ENCODE data around the gene TRPV3.
"Not testable (repeated sequence)": the region's sequence is repeated elsewhere in the genome, so short reads cannot be mapped to it uniquely, and the experiment has no call there.

The TRPV3 gene

DNA sequence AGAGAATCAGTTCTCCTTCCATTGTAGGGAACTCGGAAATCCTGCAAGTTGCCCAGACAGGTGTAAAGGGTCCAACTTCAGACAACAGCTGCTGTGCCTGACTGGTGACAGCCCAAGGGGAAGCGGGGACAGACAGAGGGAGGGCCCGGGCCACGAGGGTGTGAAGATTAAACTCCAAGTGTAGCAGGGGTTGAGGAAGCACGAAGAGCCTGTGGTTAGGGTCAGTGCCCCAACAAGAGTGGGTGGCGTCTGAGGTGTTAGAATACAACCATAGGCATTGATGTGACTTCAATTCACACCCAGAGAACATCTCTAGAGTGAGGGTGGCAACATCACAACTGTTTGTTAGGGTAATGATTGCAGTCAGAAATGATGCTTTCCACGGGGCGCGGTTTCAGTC lies 42.7 kb downstream of the TRPV3 start:
- DNase-seq: no peak

DNA sequence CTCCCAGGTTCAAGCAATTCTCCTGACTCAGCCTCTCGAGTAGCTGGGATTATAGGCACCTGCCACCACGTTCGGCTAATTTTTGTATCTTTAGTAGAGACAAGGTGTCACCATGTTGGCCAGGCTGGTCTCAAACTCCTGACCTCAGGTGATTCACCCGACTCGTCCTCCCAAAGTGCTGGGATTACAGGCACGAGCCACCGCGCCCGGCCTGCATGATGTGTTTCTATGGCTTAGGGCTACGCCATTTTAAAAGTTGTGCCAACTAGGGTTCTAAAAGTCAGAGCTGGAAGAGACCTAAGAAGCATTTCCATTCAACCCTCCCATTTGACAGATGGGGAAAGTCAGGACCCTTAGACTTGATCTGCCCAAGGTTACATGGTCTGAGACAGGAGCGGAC lies 43.4 kb downstream of the TRPV3 start:
- not testable (repeated sequence) for DNase-seq

DNA sequence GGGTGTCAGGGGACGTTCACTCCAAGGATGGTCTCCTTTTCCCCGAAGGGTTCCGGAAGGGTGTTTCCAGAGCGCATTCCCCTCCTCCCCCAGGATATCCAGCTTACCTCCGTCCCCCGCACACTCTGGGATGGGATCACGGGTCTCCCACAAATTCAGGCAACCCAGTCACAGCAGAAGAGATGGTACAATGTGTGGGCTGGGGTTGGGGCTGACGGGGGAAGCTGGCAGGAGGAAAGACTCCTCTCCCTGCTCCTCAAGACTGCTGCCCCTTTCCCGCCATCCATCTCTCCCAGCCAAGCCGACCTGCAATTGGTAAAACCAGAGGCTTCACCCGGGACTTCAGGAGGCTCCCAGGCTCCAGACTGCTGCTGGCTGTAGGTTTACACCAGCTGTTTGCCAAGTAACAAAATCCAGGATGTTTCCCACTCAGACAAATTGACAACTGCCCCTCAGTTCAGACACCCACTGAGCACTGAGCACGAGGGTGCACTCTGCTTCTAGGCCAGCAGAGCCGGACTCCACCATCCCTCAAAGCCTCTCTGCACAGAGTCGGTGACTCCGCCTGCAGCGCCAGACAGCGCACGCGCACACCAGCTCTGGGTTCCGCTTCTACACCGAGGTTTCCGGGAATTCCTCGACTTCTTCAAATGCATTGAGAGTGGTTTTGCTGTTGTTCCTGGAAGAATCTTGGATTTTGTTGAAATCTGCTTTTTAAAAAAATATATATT lies 44.1 kb downstream of the TRPV3 start:
- DNase-seq: no peak

DNA sequence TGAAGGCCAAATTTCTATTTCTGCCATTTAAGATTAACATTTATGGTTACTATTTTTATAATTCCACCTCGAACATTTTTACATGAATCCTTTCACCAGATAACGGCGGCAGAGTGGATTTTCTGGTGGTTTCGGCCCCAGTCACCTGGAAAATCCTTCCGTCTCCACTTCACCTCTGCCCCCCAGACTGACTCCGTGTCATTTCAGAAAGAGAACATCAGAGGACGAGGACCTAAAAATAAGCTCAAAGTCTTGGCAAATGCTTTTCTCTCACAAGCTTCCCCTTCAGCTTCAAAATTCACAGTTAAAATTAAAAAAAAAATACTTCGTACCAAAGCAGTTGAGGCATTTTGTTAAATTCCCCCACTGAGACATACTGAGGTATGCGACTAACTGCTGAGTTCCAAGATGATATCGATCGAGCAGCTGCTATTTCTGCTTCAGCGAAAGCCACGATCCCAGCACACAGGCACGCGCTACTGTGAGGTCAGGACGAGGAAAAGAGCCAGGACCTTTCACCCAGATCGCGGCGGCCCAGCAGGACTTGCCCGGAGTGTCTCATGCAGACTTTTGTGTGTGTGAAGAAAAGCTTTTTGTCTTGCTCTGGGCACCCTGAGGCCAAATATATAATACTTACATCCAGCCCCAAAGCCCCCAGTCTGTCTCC lies 45.0 kb downstream of the TRPV3 start:
- DNase-seq: peak; percentile 57

DNA sequence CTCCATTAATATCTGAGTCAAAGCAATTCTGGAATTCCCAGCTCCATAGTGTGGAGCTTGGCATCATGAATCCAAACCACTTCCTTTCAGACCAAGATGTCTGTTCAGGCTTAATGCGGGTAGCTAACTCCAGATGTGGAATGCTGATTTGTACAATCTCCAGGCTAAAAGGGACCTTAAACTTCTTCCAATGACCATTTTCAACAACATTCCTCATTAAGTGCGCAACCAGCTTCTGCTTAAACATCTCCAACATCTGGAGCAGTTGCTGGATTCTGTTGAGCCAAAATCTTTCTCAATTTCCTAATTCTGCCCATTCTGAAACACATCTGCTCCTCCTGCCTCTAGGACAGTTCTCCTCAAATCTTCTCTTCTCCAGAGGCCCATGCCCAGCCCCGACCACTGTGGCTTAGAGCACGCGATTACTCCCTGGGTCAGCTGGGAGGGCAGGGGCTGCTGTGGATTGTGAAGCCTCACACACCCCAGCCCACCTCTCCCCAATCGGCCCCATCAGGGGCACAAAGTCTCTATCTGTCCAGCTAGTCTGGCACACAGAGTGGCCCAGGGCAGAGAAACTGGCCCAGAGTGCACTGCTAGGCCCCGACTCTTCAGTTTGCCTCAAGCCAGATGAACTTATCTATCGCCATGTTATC lies 45.6 kb downstream of the TRPV3 start:
- peak; percentile 12 for DNase-seq

DNA sequence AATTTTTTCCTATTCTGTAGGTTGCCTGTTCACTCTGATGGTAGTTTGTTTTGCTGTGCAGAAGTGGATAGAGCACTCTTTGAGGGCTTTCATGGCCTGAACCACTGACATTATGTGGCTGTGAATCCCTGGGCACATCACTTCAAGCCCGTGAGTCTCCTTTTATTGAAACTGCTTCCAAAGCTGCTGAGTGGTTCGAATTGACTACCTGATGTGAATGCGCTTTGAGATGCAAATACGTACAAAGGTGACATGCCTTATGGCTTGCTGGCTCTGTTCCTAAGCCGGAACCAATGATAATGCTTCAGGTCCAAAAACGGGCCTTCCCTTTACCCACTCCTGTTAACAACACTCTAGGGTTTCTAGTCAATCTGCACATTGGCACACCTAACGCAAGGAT lies 47.5 kb downstream of the TRPV3 start:
- DNase-seq: no peak

DNA sequence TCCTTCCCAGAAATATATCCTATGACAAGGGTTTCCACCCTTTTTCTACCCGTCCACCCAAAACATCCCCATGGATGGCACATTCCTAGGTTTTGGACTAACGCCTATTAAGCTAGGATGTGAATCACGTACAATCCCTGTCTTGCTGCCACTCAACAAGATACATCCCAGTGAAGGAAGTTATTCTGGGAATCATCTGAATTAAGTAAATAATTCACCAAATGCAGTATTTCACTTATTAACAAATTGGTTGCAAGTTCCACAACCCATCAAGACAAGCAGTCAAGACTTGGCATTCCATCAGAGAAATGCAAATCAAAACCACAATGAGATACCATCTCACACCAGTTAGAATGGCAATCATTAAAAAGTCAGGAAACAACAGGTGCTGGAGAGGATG lies 49.7 kb downstream of the TRPV3 start:
- no peak for DNase-seq

DNA sequence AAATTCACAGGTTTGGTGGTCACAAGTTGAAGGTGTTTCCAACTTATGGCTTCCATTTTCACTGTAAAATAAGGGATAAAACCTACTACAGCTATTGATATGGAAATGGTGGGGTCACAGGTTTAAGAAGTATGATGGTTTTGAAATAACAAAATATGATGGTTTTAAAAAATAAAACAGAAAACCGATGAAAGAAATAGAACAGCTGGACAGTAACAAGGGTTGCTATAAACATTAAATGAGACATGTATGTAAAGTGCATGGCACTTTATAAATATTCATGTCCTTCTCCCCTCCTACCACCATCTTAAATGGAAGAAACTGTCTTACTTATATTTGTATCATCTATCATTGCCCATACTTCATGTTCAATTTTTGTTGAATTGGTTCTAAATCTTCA lies 50.5 kb downstream of the TRPV3 start:
- DNase-seq: no peak

DNA sequence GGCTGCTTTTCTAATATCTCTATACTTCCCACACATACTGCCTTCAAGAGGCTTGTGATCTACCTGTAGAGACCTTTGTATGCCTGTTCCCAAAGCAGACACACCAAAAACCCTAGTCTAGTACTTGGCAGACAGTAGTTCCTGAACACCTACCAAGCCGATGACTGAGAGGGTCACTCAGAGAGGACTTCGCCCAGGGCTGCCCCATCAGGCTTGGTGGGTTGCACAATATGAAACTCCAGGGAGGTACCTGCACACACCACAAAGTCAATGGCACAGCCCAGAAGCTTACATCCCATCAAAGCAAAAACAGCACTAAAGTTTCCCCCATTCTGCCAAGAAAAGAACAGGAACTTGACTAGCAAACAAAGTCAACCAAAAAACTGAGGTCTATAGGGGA lies 51.6 kb downstream of the TRPV3 start:
- no peak for DNase-seq

DNA sequence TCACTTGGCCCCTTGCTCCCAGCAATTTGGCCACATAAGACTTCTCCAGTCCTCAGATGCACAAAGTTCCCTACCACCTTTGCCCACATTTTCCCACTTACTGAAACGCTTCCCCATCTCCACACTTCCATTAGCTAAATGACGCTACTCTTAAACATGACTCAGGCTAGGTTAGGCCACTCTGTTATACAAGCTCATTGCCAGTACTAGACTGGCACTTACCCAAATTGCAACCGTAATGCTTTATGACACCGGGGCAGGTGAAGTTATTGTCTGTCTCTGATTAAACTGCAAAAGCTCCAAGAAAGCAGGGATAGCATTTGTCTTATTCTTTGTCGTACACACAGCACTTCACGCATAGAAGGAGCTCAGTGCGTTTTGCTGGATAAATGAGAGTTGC lies 52.6 kb downstream of the TRPV3 start:
- no peak for DNase-seq

DNA sequence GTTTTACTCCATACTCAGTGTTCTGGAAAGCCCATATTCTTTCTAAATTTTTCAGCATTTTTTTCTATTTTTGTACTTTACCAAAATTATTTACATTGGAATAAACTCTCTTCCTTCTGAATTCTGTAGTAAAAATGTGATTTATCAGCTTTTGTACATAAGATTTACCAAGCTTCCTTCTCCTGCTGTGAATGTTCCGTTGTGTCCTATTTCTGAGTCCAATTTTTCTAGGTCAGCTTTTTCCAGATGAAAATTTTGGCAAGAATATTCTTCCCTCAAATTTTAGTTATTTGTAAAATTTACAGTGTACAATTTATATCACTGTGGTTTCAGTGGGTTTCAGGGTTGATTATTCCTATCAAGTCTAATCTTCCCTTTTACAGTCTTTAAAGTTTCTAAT lies 54.3 kb downstream of the TRPV3 start:
- no peak for DNase-seq

DNA sequence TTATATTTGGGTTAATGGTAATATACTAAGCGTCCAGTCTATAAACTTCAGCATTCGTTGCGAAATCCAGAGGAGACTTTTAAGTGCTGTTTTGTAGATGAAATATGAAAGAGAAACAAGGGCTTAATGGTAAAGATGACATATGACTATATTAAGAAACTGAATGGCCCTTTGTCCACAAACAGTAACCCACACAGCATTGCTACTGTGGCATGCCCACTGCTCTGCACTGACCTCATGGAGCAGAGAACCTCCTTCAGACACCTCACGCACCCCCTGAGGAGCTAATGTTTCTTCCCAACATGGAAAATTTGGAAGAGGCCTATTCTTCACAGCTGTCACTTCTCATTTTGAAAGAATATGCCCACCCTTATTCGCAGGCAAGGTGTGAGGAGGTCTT lies 55.1 kb downstream of the TRPV3 start:
- DNase-seq: no peak

DNA sequence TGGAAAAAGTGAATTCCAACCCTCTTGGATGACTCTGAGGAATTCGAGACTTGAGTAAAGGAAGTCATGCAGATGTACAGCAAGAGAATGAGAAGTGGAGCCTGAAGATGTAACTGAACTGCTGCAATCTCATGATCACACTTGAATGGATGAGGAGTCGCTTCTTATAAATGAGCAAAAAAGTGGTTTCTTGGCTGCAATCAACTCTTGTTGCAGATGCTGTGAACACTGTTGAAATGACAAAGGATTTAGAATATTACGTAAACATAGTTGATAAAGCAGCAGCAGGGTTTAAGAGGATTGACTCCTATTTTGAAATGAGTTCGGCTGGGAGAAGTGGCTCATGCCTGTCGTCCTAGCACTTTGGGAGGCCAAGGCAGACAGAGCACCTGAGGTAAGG lies 56.3 kb downstream of the TRPV3 start:
- no peak for DNase-seq

DNA sequence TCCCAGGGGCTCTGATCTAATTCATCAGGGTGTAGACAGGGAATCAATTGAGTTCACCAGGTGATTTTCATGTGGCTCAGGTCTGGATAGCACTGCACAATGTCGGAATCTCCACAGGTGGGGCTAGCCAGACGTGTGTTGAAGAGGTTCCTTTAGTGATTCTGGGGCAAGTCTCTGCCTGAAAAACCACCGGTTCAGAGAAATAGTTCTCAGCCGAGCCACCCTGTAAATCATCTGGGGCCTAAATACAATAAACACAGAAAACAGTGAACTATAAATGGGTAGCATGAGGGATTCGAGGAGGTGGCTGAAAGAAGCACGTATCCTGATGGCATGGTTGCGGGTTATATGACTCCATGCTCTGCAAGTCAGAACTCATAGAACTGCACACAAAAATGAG lies 60.5 kb downstream of the TRPV3 start:
- DNase-seq: no peak

DNA sequence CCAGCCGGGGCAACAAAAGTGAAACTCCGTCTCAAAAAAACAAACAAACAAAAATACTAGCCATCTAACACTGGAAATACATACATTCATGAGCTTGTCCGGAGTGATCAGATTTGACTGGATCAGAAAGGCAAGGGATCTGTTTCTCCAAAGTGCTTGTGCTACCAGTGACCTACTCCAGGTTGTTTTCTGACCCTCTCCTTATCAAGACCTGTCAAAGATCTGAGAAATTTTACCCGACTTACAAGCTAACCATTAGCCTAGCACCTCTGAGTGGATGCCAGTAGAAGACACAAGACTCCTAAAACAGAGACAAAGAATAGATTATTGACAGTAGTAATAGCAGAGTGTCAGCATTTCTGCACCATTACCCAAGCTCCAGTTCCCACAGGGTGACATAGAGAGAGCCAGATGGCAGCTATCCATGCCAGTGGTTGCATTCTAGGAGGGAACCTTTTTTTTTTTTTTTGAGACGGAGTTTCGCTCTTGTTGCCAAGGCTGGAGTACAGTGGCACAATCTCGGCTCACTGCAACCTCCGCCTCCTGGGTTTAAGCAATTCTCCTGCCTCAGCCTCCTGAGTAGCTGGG lies 72.0 kb downstream of the TRPV3 start:
- DNase-seq: no peak

DNA sequence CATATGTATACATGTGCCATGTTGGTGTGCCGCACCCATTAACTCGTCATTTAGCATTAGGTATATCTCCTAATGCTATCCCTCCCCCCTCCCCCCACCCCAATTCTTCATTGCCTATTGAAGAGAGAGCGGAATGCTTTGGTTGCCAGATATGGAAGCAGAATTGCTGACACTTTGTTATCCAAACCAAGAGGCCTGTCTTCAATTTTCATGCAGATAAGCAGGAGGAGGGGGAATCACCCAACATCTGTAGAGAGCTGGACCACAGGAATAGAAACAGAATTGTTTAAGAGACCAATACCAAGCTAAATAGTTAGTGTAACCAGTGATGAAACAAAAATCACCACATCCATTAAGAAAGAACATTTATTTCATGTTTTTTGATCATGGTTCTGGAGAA lies 74.8 kb downstream of the TRPV3 start:
- no peak for DNase-seq

DNA sequence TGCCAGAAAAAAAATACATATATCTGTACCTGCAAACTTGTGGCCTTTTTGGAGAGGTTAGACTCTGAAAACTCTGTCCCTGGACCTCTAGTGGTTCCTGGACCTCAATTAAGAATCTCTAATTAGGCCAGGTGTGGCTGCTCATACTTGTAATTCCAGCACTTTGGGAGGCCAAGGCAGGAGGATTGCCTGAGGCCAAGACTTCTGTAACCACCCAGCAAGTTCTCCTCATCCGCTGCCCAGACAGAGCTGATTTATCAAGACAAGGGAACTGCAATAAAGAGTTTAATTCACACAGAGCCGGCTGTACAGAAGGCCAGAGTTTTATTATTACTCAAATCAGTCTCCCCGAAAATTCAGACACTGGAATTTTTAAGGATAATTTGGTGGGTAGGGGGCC lies 77.6 kb downstream of the TRPV3 start:
- no peak for DNase-seq

DNA sequence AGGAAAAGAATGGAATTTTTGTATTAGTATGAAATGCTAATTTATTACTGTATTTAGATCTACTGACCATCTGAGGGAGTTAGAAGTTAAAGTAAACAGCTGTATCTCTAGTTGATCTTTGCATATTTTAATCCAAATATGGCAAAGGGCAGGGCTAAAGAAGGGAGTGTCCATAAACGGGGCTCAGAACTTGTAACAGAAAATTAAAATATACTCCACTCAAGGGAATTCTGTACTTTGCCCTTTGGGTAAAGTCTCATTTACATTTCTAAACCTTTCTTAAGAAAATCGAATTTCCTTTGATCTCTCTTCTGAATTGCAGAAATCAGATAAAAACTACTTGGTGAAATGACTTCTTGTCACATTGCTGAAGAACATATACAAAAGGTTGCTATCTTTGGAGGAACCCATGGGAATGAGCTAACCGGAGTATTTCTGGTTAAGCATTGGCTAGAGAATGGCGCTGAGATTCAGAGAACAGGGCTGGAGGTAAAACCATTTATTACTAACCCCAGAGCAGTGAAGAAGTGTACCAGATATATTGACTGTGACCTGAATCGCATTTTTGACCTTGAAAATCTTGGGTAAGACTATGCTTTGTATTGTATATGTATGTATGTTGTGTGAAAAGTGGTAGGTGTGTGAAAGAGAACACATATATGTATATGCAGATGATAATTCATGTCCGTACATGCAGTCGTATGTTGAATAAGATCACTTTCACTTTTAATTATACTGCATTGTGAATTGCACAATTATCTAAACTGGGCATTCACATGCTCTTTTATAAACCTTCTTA lies 81.6 kb downstream of the TRPV3 start, which contains the start of gene ASPA:
ASPA (plus strand) TSS at position 186 of the 799 bp plus-strand sequence; CDS start at position 349, 163 bp downstream.
- DNase-seq: no peak

DNA sequence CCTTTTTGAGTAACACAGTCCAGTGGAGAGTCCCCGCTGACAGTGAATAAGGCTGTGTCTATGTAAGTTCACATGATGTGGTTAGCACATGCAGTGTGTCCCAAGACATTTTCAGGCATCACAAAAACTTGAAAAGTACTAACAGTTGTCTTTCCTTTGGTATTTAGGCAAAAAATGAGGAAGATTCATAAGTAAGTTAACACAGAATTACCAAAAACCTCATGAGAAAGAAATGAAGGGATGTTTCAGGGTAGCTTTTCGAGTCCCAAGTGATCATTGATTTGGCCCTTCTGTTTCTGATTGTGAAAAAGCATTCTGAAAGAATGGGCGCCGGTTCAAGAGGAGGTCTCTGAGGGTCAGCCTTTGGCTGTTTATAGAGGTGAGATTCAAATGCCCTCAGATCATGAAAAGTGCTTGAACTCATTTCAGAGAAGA lies 82.3 kb downstream of the TRPV3 start:
- no peak for DNase-seq

DNA sequence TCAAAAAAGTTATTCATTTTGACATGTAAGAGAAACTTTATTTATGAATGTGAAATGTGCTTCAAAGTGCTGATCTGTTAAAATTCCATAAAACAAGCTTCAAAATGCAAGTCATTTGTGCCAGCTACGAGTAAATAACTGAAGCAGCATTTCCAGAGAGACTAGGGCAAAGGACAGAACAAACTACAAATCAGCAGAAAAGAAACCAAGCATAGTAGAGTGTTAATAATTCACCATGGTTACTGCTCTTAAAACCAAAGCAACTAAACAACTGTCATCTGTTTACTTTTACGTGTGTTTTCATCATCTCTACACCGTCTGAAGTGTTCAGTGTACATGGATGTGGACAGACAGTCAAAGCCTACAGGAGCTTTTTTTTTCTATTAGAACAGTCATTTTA lies 83.4 kb downstream of the TRPV3 start:
- no peak for DNase-seq

DNA sequence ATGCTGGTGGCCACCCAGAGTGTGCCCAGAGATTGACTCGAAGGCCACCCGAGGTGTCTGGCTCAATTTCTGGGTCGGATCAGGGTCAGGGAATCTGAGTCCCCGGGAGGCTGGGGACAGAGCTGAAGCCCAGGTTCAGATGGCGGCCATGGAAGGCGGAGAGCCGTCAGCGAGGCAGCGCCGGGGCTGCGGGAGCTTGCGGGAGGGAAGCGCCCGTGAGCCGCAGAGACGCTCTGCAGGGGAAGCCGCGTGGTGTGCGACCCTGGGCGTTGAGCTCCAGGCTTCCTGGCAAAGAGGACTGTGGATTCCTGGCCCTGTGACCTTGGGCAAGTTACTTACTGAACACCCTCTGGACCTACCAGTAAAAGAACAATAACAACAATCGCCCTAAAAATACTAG lies 85.5 kb downstream of the TRPV3 start:
- DNase-seq: no peak

DNA sequence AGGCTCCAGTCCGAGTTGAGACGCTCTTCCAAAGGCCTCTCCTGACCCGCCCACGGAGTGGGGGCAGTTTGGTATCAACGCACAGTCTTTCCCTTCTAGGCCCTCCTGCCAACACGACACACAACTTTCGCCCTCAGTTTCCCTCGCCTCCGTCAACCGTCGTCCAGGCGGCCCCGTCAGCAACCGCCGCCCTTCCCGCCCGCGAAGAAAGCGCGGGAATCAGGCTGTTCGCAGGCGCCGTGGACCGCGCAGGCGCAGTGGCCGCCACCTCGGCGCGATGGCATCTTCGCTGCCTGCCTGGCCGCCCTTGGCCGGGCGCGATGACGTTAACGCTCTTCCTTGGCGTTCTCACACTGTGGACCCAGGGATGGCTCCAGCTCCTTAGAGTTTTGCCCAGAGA lies 86.0 kb downstream of the TRPV3 start, which contains the start of gene SPATA22:
SPATA22 (minus strand) TSS at position 221 of the 400 bp plus-strand sequence. CDS start 2,494 bp downstream, outside the sequence.
- DNase-seq: no peak

DNA sequence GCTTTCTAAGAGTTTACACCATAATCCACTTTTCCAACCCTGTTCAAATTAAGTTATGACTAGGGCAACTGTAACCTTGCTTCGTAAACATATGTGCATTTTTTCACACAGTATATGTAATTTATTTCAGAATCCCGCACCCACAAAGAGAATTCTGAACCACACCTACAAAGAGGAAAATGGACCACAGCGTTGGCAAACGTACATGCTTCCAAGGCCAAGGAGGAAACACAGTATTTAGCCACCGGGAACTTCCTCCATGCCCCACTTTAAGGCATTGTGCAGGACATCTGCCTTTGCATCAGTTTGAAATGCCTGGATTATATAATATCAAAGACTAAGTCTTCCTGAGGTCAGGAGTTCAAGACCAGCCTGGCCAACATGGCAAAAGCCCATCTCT lies 88.1 kb downstream of the TRPV3 start:
- DNase-seq: no peak
